Ovary (tissue), 9 donors: Measurements from ENCODE around the gene ZNF532. TPM values are rescaled to one million over a fixed set of nuclear protein-coding genes. Genes with fewer than 3 reads are reported as not detected.

Experiments used
- DNase-seq, 5 donors: peaks; one replicate each; pipeline ENCODE4 v3.0.0-alpha.2; 2019 to 2020
- H3K27ac ChIP-seq, 2 donors: fragments of 200-600 bp; one replicate each; pipeline versions ENCODE4 v1.5.1 to v1.8.0; 2019 to 2022
- H3K27me3 ChIP-seq: fragments of 200-600 bp; one replicate; pipeline ENCODE4 v1.8.0; 2022
- H3K36me3 ChIP-seq: fragments of 200-600 bp; sonication (generic); one replicate; pipeline ENCODE4 v1.5.1; 2019
- H3K4me1 ChIP-seq: one replicate; pipeline ENCODE4 v1.8.1; 2013; ENCODE audit warnings: mild to moderate bottlenecking, moderate library complexity; ENCODE audit not compliant: insufficient read depth
- H3K4me3 ChIP-seq: fragments of 200-600 bp; sonication (generic); one replicate; pipeline ENCODE4 v1.5.1; 2017
- H3K9me3 ChIP-seq, 2 donors: fragments of 200-600 bp in 1 of 2; sonication (generic) in 1 of 2; one replicate each; pipeline versions ENCODE4 v1.5.1 to v1.8.1; 2013 to 2019; ENCODE audit warnings: mild to moderate bottlenecking in 1 of 2, moderate library complexity in 1 of 2
- EP300 ChIP-seq: sonication (generic); formaldehyde crosslinking; IDR thresholded peaks from one replicate; pipeline ENCODE4 v1.6.1; 2017; ENCODE audit warnings: antibody characterized with exemption
- POLR2A ChIP-seq: fragments of 450-650 bp; IDR thresholded peaks from one replicate; pipeline ENCODE4 v1.6.1; 2017; ENCODE audit warnings: antibody characterized with exemption, mild to moderate bottlenecking, moderate library complexity
- WGBS, 3 donors: extraction: QIAGEN DNeasy Blood & Tissue Kit in 1 of 3; methylation state at CpG; one replicate each; pipeline versions ENCODE4 v1.1.5 to v1.1.7; 2013 to 2017; 5-methylcytosine and 5-hydroxymethylcytosine counted together
- intact Hi-C, 4 donors: fragments of 100-400 bp; cut with DNase I; formaldehyde crosslinking; loops; one replicate each; pipeline versions ENCODE4 v1.11.0 to v1.15.1; 2022 to 2023
- polyA plus RNA-seq, 2 donors: library from polyadenylated mRNA; stranded (reverse); fragments of 200-250 nt in 1 of 2; fragments of 350-450 nt in 1 of 2; fragmentation: Illumina TruSeq in 1 of 2; extraction: RNeasy Lipid Tissue Mini Kit (QIAGEN cat#74804) in 1 of 2; gene quantifications; one replicate each; pipeline ENCODE4 v1.2.3, GENCODE V29; 2013 to 2014
- total RNA-seq, 7 donors: library from RNA; depleted of rRNA in 2 of 7; stranded (reverse); fragments of >200 nt in 2 of 7; fragmentation: NEBNext Ultra II Directional in 3 of 7; extraction: Animal tissue kit (Norgen Biotek cat#: 25700) in 3 of 7; gene quantifications; one replicate each; pipeline versions ENCODE4 v1.1.0 to v1.2.4, GENCODE V29; 2016 to 2023
- TF ChIP-seq, protein P1 (sequence below), 3 donors: fragments of 450-650 bp in 2 of 3; fragments of 200-600 bp in 1 of 3; IDR thresholded peaks; one replicate each; pipeline versions ENCODE4 v1.5.1 to v1.8.0; 2016 to 2022; ENCODE audit warnings: antibody characterized with exemption in 3 of 3, mild to moderate bottlenecking in 1 of 3
- donor health status: DM: no; HTN: no; CAD: no; lungs with moderate emphysema.
- donor health status: DM: no; HTN: no; CAD: no.
- donor health status: Bipolar disorder and iron deficiency.
- donor health status: DM: yes; HTN: yes; CAD: no.
- donor health status: DM: no; HTN: no; CAD: no.
- donor health status: DM: yes; HTN: yes; CAD: no.

The ZNF532 gene
- total and polyA plus RNA-seq, 9 donors, result 40.5 to 162 (median 101) TPM

DNA sequence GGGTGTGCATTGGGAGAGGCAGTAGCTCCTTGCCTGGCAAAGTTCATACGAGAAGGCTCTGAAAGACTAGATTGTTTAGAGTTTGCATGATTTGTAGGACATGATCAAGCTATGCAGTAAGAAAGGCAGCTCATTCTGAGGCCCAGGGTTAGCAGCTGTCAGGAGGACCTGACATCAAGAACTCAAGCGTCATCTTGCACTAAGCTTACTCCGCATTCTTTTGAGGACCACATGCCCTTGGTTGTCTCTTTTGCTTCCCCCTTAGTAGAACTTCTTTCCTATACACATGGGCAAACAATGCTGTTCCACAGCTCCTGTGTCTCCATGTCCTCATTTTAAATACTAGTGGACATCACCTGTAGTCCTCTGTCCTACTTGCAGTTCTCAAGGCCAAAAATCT lies 14.0 kb downstream of the ZNF532 start:
- no peak for DNase-seq
- Histone ChIP-seq H3K27ac (no peak overlapping the region), H3K4me1 (peaks cover 10% of the 10 kb centered on the region), H3K4me3 (no peak overlapping the region), H3K27me3 (no peaks in the 10 kb centered on the region), H3K36me3 (no peaks in the 10 kb centered on the region), H3K9me3 (no peaks in the 10 kb centered on the region)
- TF ChIP-seq, protein P1, sequence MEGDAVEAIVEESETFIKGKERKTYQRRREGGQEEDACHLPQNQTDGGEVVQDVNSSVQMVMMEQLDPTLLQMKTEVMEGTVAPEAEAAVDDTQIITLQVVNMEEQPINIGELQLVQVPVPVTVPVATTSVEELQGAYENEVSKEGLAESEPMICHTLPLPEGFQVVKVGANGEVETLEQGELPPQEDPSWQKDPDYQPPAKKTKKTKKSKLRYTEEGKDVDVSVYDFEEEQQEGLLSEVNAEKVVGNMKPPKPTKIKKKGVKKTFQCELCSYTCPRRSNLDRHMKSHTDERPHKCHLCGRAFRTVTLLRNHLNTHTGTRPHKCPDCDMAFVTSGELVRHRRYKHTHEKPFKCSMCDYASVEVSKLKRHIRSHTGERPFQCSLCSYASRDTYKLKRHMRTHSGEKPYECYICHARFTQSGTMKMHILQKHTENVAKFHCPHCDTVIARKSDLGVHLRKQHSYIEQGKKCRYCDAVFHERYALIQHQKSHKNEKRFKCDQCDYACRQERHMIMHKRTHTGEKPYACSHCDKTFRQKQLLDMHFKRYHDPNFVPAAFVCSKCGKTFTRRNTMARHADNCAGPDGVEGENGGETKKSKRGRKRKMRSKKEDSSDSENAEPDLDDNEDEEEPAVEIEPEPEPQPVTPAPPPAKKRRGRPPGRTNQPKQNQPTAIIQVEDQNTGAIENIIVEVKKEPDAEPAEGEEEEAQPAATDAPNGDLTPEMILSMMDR (IDR thresholded peaks at IDR 0.05), result no peak
- no peak for TF ChIP-seq POLR2A
- no peak for TF ChIP-seq EP300
- 91 to 97% (median 94%) methylated on average over 3 of the region's 3 CpGs for WGBS, 3 donors
- intact Hi-C loops, result no loop called here

DNA sequence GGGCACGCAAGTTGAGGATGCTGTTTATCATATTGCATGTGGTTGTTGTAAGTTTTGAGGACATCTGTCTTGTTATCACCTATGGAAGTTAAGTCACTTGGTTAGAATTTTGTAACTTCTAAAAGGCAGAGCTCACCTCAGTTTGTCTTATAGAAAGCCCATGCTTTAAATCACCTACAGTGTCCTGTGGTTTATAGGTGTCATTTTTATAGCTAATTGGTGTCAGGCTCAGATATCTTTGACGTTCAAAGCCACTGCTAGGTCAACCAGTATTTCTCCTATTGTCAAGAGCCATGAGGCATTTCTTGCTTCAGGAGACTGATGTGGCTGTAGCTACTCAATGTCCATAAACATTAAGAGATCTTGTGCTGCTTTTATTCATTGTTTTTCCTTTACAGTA lies 16.8 kb downstream of the ZNF532 start:
- H3K27me3 ChIP-seq, result no peaks in the 10 kb centered on the region
- no peak for DNase-seq
- no peak overlapping the region for H3K4me3 ChIP-seq
- H3K36me3 ChIP-seq, result no peaks in the 10 kb centered on the region
- no peak for TF ChIP-seq POLR2A
- TF ChIP-seq, protein P1 (IDR thresholded peaks at IDR 0.05), result no peak
- no peak for TF ChIP-seq EP300
- 46 to 87% (median 74%) methylated on average over 2 of the region's 2 CpGs for WGBS, 3 donors
- peaks cover 10% of the 10 kb centered on the region for H3K4me1 ChIP-seq
- H3K9me3 ChIP-seq, result no peaks in the 10 kb centered on the region
- intact Hi-C loops, result no loop called here
- H3K27ac ChIP-seq, result no peak overlapping the region

GRCh38 chr18:58882044-58882443 lies 17.4 kb downstream of the ZNF532 start:
- TF ChIP-seq, protein P1 (IDR thresholded peaks at IDR 0.05), result no peak
- no peak for TF ChIP-seq POLR2A
- no peak for TF ChIP-seq EP300

DNA sequence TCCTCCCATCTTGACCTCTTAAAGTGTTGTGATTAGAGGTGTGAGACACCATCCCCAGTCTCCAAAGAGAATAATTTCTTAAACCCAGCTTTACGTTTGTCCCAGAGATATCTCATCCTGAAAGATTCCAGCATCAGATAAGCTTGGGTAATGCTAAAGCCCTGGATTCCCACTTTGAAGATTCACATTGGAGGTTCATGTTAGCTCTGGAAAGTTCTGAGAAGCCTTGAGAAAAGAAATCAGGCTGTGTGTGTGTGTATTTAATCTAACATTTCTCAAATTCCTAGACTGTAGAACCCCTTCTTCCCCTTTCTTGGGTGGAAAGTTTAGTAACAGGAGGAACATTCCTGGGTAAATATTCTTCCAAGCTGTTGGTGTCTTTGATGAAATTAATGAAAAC lies 18.0 kb downstream of the ZNF532 start:
- no peak for DNase-seq
- Histone ChIP-seq H3K36me3 (no peaks in the 10 kb centered on the region), H3K27ac (no peak overlapping the region), H3K27me3 (no peaks in the 10 kb centered on the region), H3K4me1 (peaks cover 15% of the 10 kb centered on the region), H3K9me3 (no peaks in the 10 kb centered on the region), H3K4me3 (no peak overlapping the region)
- TF ChIP-seq POLR2A (no peak), EP300 (no peak)
- TF ChIP-seq, protein P1 (IDR thresholded peaks at IDR 0.05), result no peak
- WGBS, 3 donors, result 7 to 27% (median 14%) methylated on average over 1 of the region's 1 CpG
- intact Hi-C loops, result no loop called here

More at GRCh38 chr18:58882044-58882443, 17.4 kb downstream of the ZNF532 start:
- peaks cover 12% of the 10 kb centered on the region for H3K4me1 ChIP-seq
- DNase-seq, result no peak
- intact Hi-C loops, result no loop called here
- WGBS, 3 donors, result 77 to 90% (median 84%) methylated on average over 4 of the region's 4 CpGs
- no peaks in the 10 kb centered on the region for H3K27me3 ChIP-seq
- H3K36me3 ChIP-seq, result no peaks in the 10 kb centered on the region
- no peak overlapping the region for H3K27ac ChIP-seq
- H3K9me3 ChIP-seq, result no peaks in the 10 kb centered on the region
- H3K4me3 ChIP-seq, result no peak overlapping the region
